SK-N-SH treated with all-trans-retinoic acid at 6 μM for 48 hours (cell line): Measurements from ENCODE around the gene KLHL6.

Experiments
- ATAC-seq: fragments of 200-7000 bp; cut with Tn5 transposase; 3 replicates; pipeline ENCODE4 v1.9.1; 2020; ENCODE audit warnings: mild to moderate bottlenecking, moderate library complexity
- ARNTL ChIP-seq: fragments of 450-650 bp; formaldehyde crosslinking; IDR thresholded peaks from 2 replicates; pipeline ENCODE4 v1.5.0; 2020; ENCODE audit warnings: low read depth, mild to moderate bottlenecking, moderate library complexity, borderline replicate concordance
- BACH2 ChIP-seq: fragments of 250-450 bp; sonication (Bioruptor Pico); IDR thresholded peaks from 2 replicates; pipeline ENCODE4 v1.9.0; 2021; ENCODE audit warnings: mild to moderate bottlenecking, borderline replicate concordance
- CREB5 ChIP-seq: fragments of 250-450 bp; sonication (Bioruptor Pico); IDR thresholded peaks from 2 replicates; pipeline ENCODE4 v1.5.1; 2020; ENCODE audit warnings: low read depth, mild to moderate bottlenecking, moderate library complexity
- CSDC2 ChIP-seq: fragments of 250-450 bp; sonication (Bioruptor Pico); IDR thresholded peaks from 2 replicates; pipeline ENCODE4 v1.5.0; 2020; ENCODE audit warnings: mild to moderate bottlenecking, moderate library complexity
- CSRNP3 ChIP-seq: fragments of 250-450 bp; sonication (Bioruptor Pico); IDR thresholded peaks from 2 replicates; pipeline ENCODE4 v1.5.1; 2021; ENCODE audit warnings: mild to moderate bottlenecking, moderate library complexity
- ESRRG ChIP-seq: fragments of 250-450 bp; sonication (Bioruptor Pico); IDR thresholded peaks from 2 replicates; pipeline ENCODE4 v1.6.1; 2021; ENCODE audit warnings: mild to moderate bottlenecking
- ISL1 ChIP-seq: fragments of 250-450 bp; sonication (Bioruptor Pico); IDR thresholded peaks from 2 replicates; pipeline ENCODE4 v2.1.2; 2022; ENCODE audit warnings: mild to moderate bottlenecking, moderate library complexity
- PATZ1 ChIP-seq: fragments of 250-450 bp; sonication (Bioruptor Pico); IDR thresholded peaks from 2 replicates; pipeline ENCODE4 v1.8.0; 2020; ENCODE audit warnings: mild to moderate bottlenecking, moderate library complexity, borderline replicate concordance
- POU6F1 ChIP-seq: fragments of 250-450 bp; sonication (Bioruptor Pico); IDR thresholded peaks from 2 replicates; pipeline ENCODE4 v1.8.0; 2021; ENCODE audit warnings: low read depth, mild to moderate bottlenecking, moderate library complexity, borderline replicate concordance
- RARB ChIP-seq: fragments of 250-450 bp; sonication (Bioruptor Pico); IDR thresholded peaks from 2 replicates; pipeline ENCODE4 v1.8.0; 2021; ENCODE audit warnings: mild to moderate bottlenecking, moderate library complexity
- SNAI2 ChIP-seq: fragments of 250-450 bp; sonication (Bioruptor Pico); IDR thresholded peaks from 2 replicates; pipeline ENCODE4 v1.5.0; 2020; ENCODE audit warnings: mild to moderate bottlenecking, moderate library complexity
- TCF4 ChIP-seq: fragments of 250-450 bp; sonication (Bioruptor Pico); IDR thresholded peaks from 2 replicates; pipeline ENCODE4 v1.8.0; 2021; ENCODE audit warnings: mild to moderate bottlenecking, moderate library complexity, borderline replicate concordance
- TOX ChIP-seq: fragments of 250-450 bp; sonication (Bioruptor Pico); IDR thresholded peaks from 2 replicates; pipeline ENCODE4 v1.8.0; 2021; ENCODE audit warnings: mild to moderate bottlenecking, moderate library complexity, borderline replicate concordance
- TSHZ2 ChIP-seq: fragments of 250-450 bp; sonication (Bioruptor Pico); IDR thresholded peaks from 2 replicates; pipeline ENCODE4 v1.5.0; 2020; ENCODE audit warnings: mild to moderate bottlenecking, moderate library complexity
- ZC3H10 ChIP-seq: fragments of 250-450 bp; sonication (Bioruptor Pico); IDR thresholded peaks from 2 replicates; pipeline ENCODE4 v1.5.1; 2021; ENCODE audit warnings: mild to moderate bottlenecking, moderate library complexity
- ZFP30 ChIP-seq: fragments of 450-650 bp; formaldehyde crosslinking; IDR thresholded peaks from 2 replicates; pipeline ENCODE4 v1.5.0; 2022; ENCODE audit warnings: mild to moderate bottlenecking, moderate library complexity
- ZNF565 ChIP-seq: fragments of 450-650 bp; formaldehyde crosslinking; conservative IDR thresholded peaks from 2 replicates; pipeline ENCODE4 v1.5.0; 2020; ENCODE audit warnings: low read depth, mild to moderate bottlenecking, moderate library complexity
- ZNF70 ChIP-seq: fragments of 450-650 bp; formaldehyde crosslinking; IDR thresholded peaks from 2 replicates; pipeline ENCODE4 v1.5.0; 2020; ENCODE audit warnings: mild to moderate bottlenecking, moderate library complexity
- ZNF8 ChIP-seq: fragments of 450-650 bp; formaldehyde crosslinking; IDR thresholded peaks from 2 replicates; pipeline ENCODE4 v1.5.0; 2020; ENCODE audit warnings: mild to moderate bottlenecking, moderate library complexity

KLHL6 gene

GRCh38 chr3:183541235-183541655 is 14.3 kb downstream of the KLHL6 start:
- TF ChIP-seq PATZ1 (CRISPR knock-in tag) (no peak), ESRRG (CRISPR knock-in tag) (no peak), TCF4 (CRISPR knock-in tag) (no peak), CSRNP3 (CRISPR knock-in tag) (no peak), ARNTL (CRISPR knock-in tag) (no peak)
- no peak for ATAC-seq

GRCh38 chr3:183540501-183541234 is 14.8 kb downstream of the KLHL6 start:
- TF ChIP-seq TOX (no peak), ISL1 (CRISPR knock-in tag) (no peak), BACH2 (CRISPR knock-in tag) (no peak), ESRRG (CRISPR knock-in tag) (no peak), TCF4 (CRISPR knock-in tag) (no peak), SNAI2 (CRISPR knock-in tag) (no peak), ZC3H10 (CRISPR knock-in tag) (no peak), PATZ1 (CRISPR knock-in tag) (no peak), ZNF8 (no peak), ZNF565 (no peak), RARB (CRISPR knock-in tag) (no peak), POU6F1 (no peak), ARNTL (CRISPR knock-in tag) (no peak), TSHZ2 (CRISPR knock-in tag) (no peak), ZFP30 (CRISPR knock-in tag) (no peak), CSDC2 (CRISPR knock-in tag) (no peak), CREB5 (CRISPR knock-in tag) (no peak)
- ATAC-seq = no peak

- ATAC-seq = no peak
- TF ChIP-seq TSHZ2 (CRISPR knock-in tag) = no peak
- no peak for TF ChIP-seq CREB5 (CRISPR knock-in tag)
- TF ChIP-seq ZNF70 (CRISPR knock-in tag) = no peak
- no peak for TF ChIP-seq PATZ1 (CRISPR knock-in tag)
- no peak for TF ChIP-seq ESRRG (CRISPR knock-in tag)
- TF ChIP-seq ZFP30 (CRISPR knock-in tag) = no peak
These were observed 15.7 kb downstream of the KLHL6 start for GRCh38 chr3:183539811-183540210.
